HepG2 (cell line): ENCODE data around the gene LRRC8E. TPM values are rescaled to one million over a fixed set of nuclear protein-coding genes. Genes with fewer than 3 reads are reported as not detected.

Source experiments
- ATAC-seq: fragments of 200-7000 bp; cut with Tn5 transposase; 3 replicates; pipeline ENCODE4 v1.9.1; 2020; ENCODE audit warnings: mild to moderate bottlenecking, moderate library complexity
- BruUV-seq: library from RNA; stranded (reverse); fragments of 400-500 nt; replicated peaks from 2 replicates; lab custom pipeline; 2021; lab: Mats Ljungman, UMichigan
- CTCF ChIA-PET: fragments of 300-600 bp; formaldehyde crosslinking; extraction: SDS; loops from one replicate; lab custom pipeline; 2021; ENCODE audit warnings: low total read pairs, inconsistent platforms, low intra/inter-chr PET ratio; lab: Yijun Ruan, JAX
- POLR2A ChIA-PET: fragments of 350-600 bp; sonication (Branson Sonifier 250); formaldehyde crosslinking; loops from one replicate; lab custom pipeline; 2020; ENCODE audit warnings: antibody characterized with exemption, inconsistent platforms; lab: Yijun Ruan, JAX
- DNase-seq: peaks from one replicate; pipeline ENCODE4 v3.0.0-alpha.2; 2015; ENCODE audit warnings: low spot score
- FAIRE-seq: peaks from 3 replicates; lab custom pipeline; 2011; peaks lifted over from hg19 to GRCh38; lab: Jason Lieb, UNC
- H2AFZ ChIP-seq: one replicate; pipeline ENCODE4 v1.6.1; 2011; ENCODE audit warnings: low read length, inconsistent platforms
- H3K27ac ChIP-seq: fragments of 300-600 bp; 3 replicates; pipeline ENCODE4 v1.8.0; 2011; ENCODE audit warnings: mixed run types, mild to moderate bottlenecking, mixed read lengths, low read length, inconsistent platforms; ENCODE audit not compliant: insufficient read depth; ENCODE audit errors: extremely low read length
- H3K27me3 ChIP-seq, 2 experiments: fragments of 200-600 bp in 1 of 2; 2 replicates in 1 of 2; 3 replicates in 1 of 2; pipeline versions ENCODE4 v1.6.0 to v1.8.0; 2011; ENCODE audit warnings: low read length in 2 of 2, mild to moderate bottlenecking in 2 of 2, moderate library complexity in 2 of 2, inconsistent platforms in 1 of 2; ENCODE audit not compliant: insufficient read depth in 2 of 2, control insufficient read depth in 1 of 2
- H3K36me3 ChIP-seq, 2 experiments: fragments of 200-600 bp in 1 of 2; replicated peaks in 1 of 2; 2 replicates in 1 of 2; 3 replicates in 1 of 2; pipeline versions ENCODE4 v1.5.1 to v1.8.0; 2011; ENCODE audit warnings: low read length in 2 of 2, inconsistent platforms in 1 of 2; ENCODE audit not compliant: insufficient read depth in 2 of 2, control insufficient read depth in 1 of 2
- H3K4me1 ChIP-seq: 2 replicates; pipeline ENCODE4 v1.5.1; 2012; ENCODE audit warnings: low read length, inconsistent platforms; ENCODE audit not compliant: insufficient read depth
- H3K4me2 ChIP-seq: 2 replicates; pipeline ENCODE4 v1.6.0; 2011; ENCODE audit warnings: low read depth, low read length, inconsistent platforms
- H3K4me3 ChIP-seq, 3 experiments: fragments of 200-600 bp in 1 of 3; sonication (generic), shearing (Covaris generic) in 1 of 3; replicated peaks in 1 of 3; 2 replicates each; pipeline ENCODE4 v1.5.1; 2011 to 2016; ENCODE audit warnings: low read length in 3 of 3, inconsistent platforms in 2 of 3, low read depth in 2 of 3, mild to moderate bottlenecking in 2 of 3, control low read depth in 1 of 3, mixed read lengths in 1 of 3; ENCODE audit not compliant: insufficient read depth in 1 of 3
- H3K79me2 ChIP-seq: one replicate; pipeline ENCODE4 v1.6.1; 2011; ENCODE audit warnings: low read length, inconsistent platforms; ENCODE audit not compliant: insufficient read depth
- H3K9ac ChIP-seq: 2 replicates; pipeline ENCODE4 v1.6.0; 2011; ENCODE audit warnings: mild to moderate bottlenecking, low read depth, low read length, inconsistent platforms; ENCODE audit not compliant: insufficient read depth
- H3K9me3 ChIP-seq: 2 replicates; pipeline ENCODE4 v1.5.1; 2012; ENCODE audit warnings: mild to moderate bottlenecking, low read length
- H4K20me1 ChIP-seq: 2 replicates; pipeline ENCODE4 v1.6.0; 2011; ENCODE audit warnings: inconsistent platforms, mild to moderate bottlenecking, low read length, moderate library complexity; ENCODE audit not compliant: insufficient read depth
- AGO2 ChIP-seq: fragments of 200-400 bp; formaldehyde crosslinking; optimal IDR thresholded peaks from 2 replicates; pipeline ENCODE3; 2017; ENCODE audit warnings: mild to moderate bottlenecking, low read depth, low read length, moderate library complexity
- DPF2 ChIP-seq: sonication (generic); formaldehyde crosslinking; IDR thresholded peaks from 2 replicates; pipeline ENCODE4 v1.4.0; 2020; ENCODE audit warnings: mild to moderate bottlenecking, low read depth, missing genetic modification reagents, borderline replicate concordance
- JUN ChIP-seq: sonication (generic); formaldehyde crosslinking; IDR thresholded peaks from 2 replicates; pipeline ENCODE4 v1.4.0; 2020; ENCODE audit warnings: mild to moderate bottlenecking, missing genetic modification reagents
- MAZ ChIP-seq, 2 experiments: sonication (generic) in 1 of 2; formaldehyde crosslinking in 1 of 2; IDR thresholded peaks; 2 replicates each; pipeline versions ENCODE4 v1.5.0 to v1.6.1; 2012 to 2020; ENCODE audit warnings: low read depth in 2 of 2, mild to moderate bottlenecking in 2 of 2, borderline replicate concordance in 1 of 2, improper control_type of control experiment in 1 of 2, low read length in 1 of 2, missing genetic modification reagents in 1 of 2, moderate library complexity in 1 of 2
- NR3C1 ChIP-seq: sonication (generic); formaldehyde crosslinking; IDR thresholded peaks from 2 replicates; pipeline ENCODE4 v1.4.0; 2020; ENCODE audit warnings: missing genetic modification reagents
- SKI ChIP-seq: fragments of 450-650 bp; IDR thresholded peaks from one replicate; pipeline ENCODE4 v1.6.1; 2018; ENCODE audit warnings: mild to moderate bottlenecking; ENCODE audit not compliant: partially characterized antibody
- SPEN ChIP-seq: sonication (generic); formaldehyde crosslinking; IDR thresholded peaks from 2 replicates; pipeline ENCODE4 v1.5.1; 2020; ENCODE audit warnings: low read depth, mild to moderate bottlenecking, missing genetic modification reagents
- ZFP36 ChIP-seq: fragments of 150-350 bp; IDR thresholded peaks from 2 replicates; pipeline ENCODE4 v1.6.1; 2018; ENCODE audit warnings: borderline replicate concordance, low read length, low read depth; ENCODE audit not compliant: partially characterized antibody
- ZNF12 ChIP-seq: sonication (generic); formaldehyde crosslinking; IDR thresholded peaks from 2 replicates; pipeline ENCODE4 v1.5.0; 2020; ENCODE audit warnings: missing genetic modification reagents
- ZNF605 ChIP-seq: sonication (generic); formaldehyde crosslinking; IDR thresholded peaks from 2 replicates; pipeline ENCODE4 v1.8.0; 2022; ENCODE audit warnings: mild to moderate bottlenecking, missing genetic modification reagents
- ZNF720 ChIP-seq: sonication (generic); formaldehyde crosslinking; IDR thresholded peaks from 2 replicates; pipeline ENCODE4 v1.4.0; 2020; ENCODE audit warnings: missing genetic modification reagents
- WGBS: methylation state at CpG from one replicate; pipeline ENCODE4 v1.1.6; 2017; ENCODE audit warnings: low lambda C conversion rate; 5-methylcytosine and 5-hydroxymethylcytosine counted together
- in situ Hi-C: cut with HindIII; loops from 2 replicates; pipeline ENCODE4 v1.10.0; 2017; ENCODE audit warnings: low pct_unique_long_range_greater_than_20kb; ENCODE audit not compliant: extremely low pct_ligation_motif_present
- intact Hi-C: fragments of 100-400 bp; cut with micrococcal nuclease; formaldehyde crosslinking; loops from one replicate; pipeline ENCODE4 v1.10.0; 2022; ENCODE audit not compliant: unreplicated experiment
- polyA plus RNA-seq, 8 experiments: library from polyadenylated mRNA; depleted of rRNA in 3 of 8; stranded (reverse) in 7 of 8; unstranded in 1 of 8; fragments of >200 nt; fragmentation: Illumina TruSeq in 4 of 8; extraction: Trizol in 4 of 8; gene quantifications; 2 replicates each; pipeline versions ENCODE4 v1.2.1 to v1.2.3, GENCODE V29; 2011 to 2016; ENCODE audit warnings: low read depth in 4 of 8, missing spikeins in 1 of 8, mixed read lengths in 1 of 8; ENCODE audit not compliant: insufficient read depth in 1 of 8
- total RNA-seq, 5 experiments: library from RNA; depleted of rRNA; stranded (reverse); fragments of >200 nt; fragmentation: Illumina TruSeq; extraction: Trizol; gene quantifications; 2 replicates each; pipeline ENCODE4 v1.2.3, GENCODE V29; 2016; ENCODE audit warnings: low read depth in 1 of 5
- TF ChIP-seq, protein P1 (sequence below): sonication (generic); formaldehyde crosslinking; IDR thresholded peaks from 2 replicates; pipeline ENCODE4 v1.5.0; 2020; ENCODE audit warnings: missing genetic modification reagents, mild to moderate bottlenecking, borderline replicate concordance
- TF ChIP-seq, protein P2 (sequence below): sonication (generic); formaldehyde crosslinking; IDR thresholded peaks from 2 replicates; pipeline ENCODE4 v1.4.0; 2020; ENCODE audit warnings: mild to moderate bottlenecking, missing genetic modification reagents
- TF ChIP-seq, protein P3 (sequence below): sonication (generic); formaldehyde crosslinking; IDR thresholded peaks from 2 replicates; pipeline ENCODE4 v1.4.0; 2020; ENCODE audit warnings: missing genetic modification reagents, borderline replicate concordance
- TF ChIP-seq, protein P4 (sequence below): sonication (generic); formaldehyde crosslinking; IDR thresholded peaks from 2 replicates; pipeline ENCODE4 v1.5.0; 2020; ENCODE audit warnings: missing genetic modification reagents
- TF ChIP-seq, protein P5 (sequence below): sonication (generic); IDR thresholded peaks from 2 replicates; pipeline ENCODE4 v1.6.1; 2016; ENCODE audit warnings: low read depth, borderline replicate concordance

Gene LRRC8E
- total and polyA plus RNA-seq, 2 of the 13 experiments (the other 11 are each of a cell fraction or from before 2014, with no cell fraction given) = 8.0 to 10.3 TPM

DNA sequence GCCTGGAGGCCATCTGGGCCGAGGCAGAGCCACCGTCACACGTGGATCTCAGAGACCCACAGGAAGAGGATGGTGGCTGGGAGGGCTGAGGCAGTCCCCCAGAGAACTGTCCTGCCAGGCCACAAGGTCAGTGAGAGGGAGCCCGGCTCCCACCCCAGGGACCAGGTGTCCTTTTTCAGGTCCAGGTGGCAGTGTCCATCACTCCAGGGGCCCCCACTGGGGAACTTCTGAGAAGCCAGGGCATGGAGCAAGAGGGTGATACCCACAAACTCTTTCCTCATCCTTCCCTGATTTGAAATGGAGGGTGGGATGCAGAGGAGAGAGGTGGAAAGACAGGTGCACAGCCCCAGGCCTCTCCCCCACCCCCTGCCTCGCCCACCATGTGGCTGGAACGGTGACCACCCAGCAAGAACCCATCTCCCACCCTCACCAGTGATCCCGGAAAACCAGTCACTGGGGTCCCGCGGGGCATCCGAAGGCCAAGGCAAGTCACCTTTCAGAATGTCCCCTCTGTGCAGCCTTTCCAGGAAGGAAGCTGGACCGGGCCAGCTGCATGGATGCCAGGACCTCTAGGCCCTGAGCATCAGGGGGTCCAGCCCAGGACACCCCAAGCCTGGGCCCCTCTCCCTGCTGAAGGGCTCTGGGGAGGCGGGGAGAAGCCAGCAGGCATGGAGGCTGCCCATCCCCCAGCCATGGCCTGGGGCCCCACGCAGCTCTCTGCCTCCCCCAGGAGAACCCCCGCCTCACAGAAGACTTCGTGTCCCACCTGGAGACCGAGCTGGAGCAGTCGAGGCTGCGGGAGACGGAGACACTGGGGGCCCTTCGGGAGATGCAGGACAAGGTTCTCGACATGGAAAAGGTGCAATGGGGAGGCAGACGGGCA, 28.2 kb upstream of the LRRC8E start:
- in situ Hi-C loops = no loop called here
- H3K9me3 ChIP-seq = no peaks in the 10 kb centered on the region
- no peaks in the 10 kb centered on the region for H3K36me3 ChIP-seq
- no peaks in the 10 kb centered on the region for H4K20me1 ChIP-seq
- no peak overlapping the region for H3K27ac ChIP-seq
- 47% methylated on average over 14 of the region's 22 CpGs for WGBS
- H3K79me2 ChIP-seq = no peaks in the 10 kb centered on the region
- BruUV-seq = no TSS peak
- H3K4me2 ChIP-seq = no peak overlapping the region
- POLR2A ChIA-PET = interaction anchor here (1.1 kb wide), 1 partner anchor 44 kb away, joined by 3 read pairs; the partner anchor contains the start of gene MAP2K7
- CTCF ChIA-PET = no interaction called here
- no peak overlapping the region for H3K4me3 ChIP-seq
- H3K9ac ChIP-seq = no peak overlapping the region
- H2AFZ ChIP-seq = no peak overlapping the region
- DNase-seq = no peak
- no peaks in the 10 kb centered on the region; a peak in 1 of 5 replicates for H3K27me3 ChIP-seq
- no peak for FAIRE-seq
- ATAC-seq = no peak
- peaks cover 10% of the 10 kb centered on the region for H3K4me1 ChIP-seq
- intact Hi-C loops = no loop called here
- no peak for TF ChIP-seq ZNF12
- TF ChIP-seq, protein P1, sequence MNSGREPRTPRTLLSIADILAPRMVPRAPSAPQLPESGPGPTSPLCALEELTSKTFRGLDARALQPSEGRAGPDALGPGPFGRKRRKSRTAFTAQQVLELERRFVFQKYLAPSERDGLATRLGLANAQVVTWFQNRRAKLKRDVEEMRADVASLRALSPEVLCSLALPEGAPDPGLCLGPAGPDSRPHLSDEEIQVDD (CRISPR knock-in tag) = no peak
- TF ChIP-seq AGO2 = no peak
- no peak for TF ChIP-seq ZFP36
- TF ChIP-seq JUN (CRISPR knock-in tag) = no peak
- TF ChIP-seq NR3C1 (CRISPR knock-in tag) = no peak
- TF ChIP-seq, protein P2, sequence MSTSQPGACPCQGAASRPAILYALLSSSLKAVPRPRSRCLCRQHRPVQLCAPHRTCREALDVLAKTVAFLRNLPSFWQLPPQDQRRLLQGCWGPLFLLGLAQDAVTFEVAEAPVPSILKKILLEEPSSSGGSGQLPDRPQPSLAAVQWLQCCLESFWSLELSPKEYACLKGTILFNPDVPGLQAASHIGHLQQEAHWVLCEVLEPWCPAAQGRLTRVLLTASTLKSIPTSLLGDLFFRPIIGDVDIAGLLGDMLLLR (CRISPR knock-in tag) = no peak
- no peak for TF ChIP-seq DPF2
- TF ChIP-seq ZNF720 (CRISPR knock-in tag) = no peak
- no peak for TF ChIP-seq MAZ (IDR thresholded peaks at IDR 0.05; ENCODE audit: borderline replicate concordance, low read depth, low read length)
- no peak for TF ChIP-seq MAZ (CRISPR knock-in tag; IDR thresholded peaks at IDR 0.05; ENCODE audit: low read depth)
- TF ChIP-seq, protein P3, sequence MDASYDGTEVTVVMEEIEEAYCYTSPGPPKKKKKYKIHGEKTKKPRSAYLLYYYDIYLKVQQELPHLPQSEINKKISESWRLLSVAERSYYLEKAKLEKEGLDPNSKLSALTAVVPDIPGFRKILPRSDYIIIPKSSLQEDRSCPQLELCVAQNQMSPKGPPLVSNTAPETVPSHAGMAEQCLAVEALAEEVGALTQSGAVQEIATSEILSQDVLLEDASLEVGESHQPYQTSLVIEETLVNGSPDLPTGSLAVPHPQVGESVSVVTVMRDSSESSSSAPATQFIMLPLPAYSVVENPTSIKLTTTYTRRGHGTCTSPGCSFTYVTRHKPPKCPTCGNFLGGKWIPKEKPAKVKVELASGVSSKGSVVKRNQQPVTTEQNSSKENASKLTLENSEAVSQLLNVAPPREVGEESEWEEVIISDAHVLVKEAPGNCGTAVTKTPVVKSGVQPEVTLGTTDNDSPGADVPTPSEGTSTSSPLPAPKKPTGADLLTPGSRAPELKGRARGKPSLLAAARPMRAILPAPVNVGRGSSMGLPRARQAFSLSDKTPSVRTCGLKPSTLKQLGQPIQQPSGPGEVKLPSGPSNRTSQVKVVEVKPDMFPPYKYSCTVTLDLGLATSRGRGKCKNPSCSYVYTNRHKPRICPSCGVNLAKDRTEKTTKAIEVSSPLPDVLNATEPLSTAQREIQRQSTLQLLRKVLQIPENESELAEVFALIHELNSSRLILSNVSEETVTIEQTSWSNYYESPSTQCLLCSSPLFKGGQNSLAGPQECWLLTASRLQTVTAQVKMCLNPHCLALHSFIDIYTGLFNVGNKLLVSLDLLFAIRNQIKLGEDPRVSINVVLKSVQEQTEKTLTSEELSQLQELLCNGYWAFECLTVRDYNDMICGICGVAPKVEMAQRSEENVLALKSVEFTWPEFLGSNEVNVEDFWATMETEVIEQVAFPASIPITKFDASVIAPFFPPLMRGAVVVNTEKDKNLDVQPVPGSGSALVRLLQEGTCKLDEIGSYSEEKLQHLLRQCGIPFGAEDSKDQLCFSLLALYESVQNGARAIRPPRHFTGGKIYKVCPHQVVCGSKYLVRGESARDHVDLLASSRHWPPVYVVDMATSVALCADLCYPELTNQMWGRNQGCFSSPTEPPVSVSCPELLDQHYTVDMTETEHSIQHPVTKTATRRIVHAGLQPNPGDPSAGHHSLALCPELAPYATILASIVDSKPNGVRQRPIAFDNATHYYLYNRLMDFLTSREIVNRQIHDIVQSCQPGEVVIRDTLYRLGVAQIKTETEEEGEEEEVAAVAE (CRISPR knock-in tag) = no peak
- TF ChIP-seq ZNF605 (CRISPR knock-in tag) = no peak
- TF ChIP-seq, protein P4, sequence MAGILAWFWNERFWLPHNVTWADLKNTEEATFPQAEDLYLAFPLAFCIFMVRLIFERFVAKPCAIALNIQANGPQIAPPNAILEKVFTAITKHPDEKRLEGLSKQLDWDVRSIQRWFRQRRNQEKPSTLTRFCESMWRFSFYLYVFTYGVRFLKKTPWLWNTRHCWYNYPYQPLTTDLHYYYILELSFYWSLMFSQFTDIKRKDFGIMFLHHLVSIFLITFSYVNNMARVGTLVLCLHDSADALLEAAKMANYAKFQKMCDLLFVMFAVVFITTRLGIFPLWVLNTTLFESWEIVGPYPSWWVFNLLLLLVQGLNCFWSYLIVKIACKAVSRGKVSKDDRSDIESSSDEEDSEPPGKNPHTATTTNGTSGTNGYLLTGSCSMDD (CRISPR knock-in tag) = no peak
- no peak for TF ChIP-seq SPEN (CRISPR knock-in tag)
- TF ChIP-seq SKI = no peak
- TF ChIP-seq, protein P5, sequence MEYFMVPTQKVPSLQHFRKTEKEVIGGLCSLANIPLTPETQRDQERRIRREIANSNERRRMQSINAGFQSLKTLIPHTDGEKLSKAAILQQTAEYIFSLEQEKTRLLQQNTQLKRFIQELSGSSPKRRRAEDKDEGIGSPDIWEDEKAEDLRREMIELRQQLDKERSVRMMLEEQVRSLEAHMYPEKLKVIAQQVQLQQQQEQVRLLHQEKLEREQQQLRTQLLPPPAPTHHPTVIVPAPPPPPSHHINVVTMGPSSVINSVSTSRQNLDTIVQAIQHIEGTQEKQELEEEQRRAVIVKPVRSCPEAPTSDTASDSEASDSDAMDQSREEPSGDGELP = no peak
